IMR-90 (cell line): ENCODE measurements around the gene DPYSL3. TPM values are rescaled to one million over a fixed set of nuclear protein-coding genes. Genes with fewer than 3 reads are reported as not detected.

Experiments
- ATAC-seq: fragments of 200-7000 bp; cut with Tn5 transposase; 2 replicates; pipeline ENCODE4 v1.9.1; 2020; ENCODE audit warnings: low read depth, mild to moderate bottlenecking, moderate library complexity
- BruUV-seq: library from RNA; stranded (reverse); fragments of 400-500 nt; replicated peaks from 2 replicates; lab custom pipeline; 2021; lab: Mats Ljungman, UMichigan
- CTCF ChIA-PET: fragments of 300-600 bp; formaldehyde crosslinking; extraction: SDS; loops from one replicate; lab custom pipeline; 2021; ENCODE audit warnings: antibody characterized with exemption; lab: Yijun Ruan, JAX
- POLR2A ChIA-PET: fragments of 300-600 bp; sonication (Branson Sonifier 250); formaldehyde crosslinking; loops from one replicate; lab custom pipeline; 2022; ENCODE audit warnings: antibody characterized with exemption; ENCODE audit not compliant: unreplicated experiment; lab: Charles Lee
- DNase-seq: peaks from one replicate; pipeline ENCODE4 v3.0.0; 2013
- H2AFZ ChIP-seq: replicated peaks from 2 replicates; pipeline ENCODE3; 2013; ENCODE audit warnings: low read length, mild to moderate bottlenecking; ENCODE audit not compliant: poor library complexity
- H2AK5ac ChIP-seq: 2 replicates; pipeline ENCODE4 v1.6.1; 2013; ENCODE audit warnings: low read depth, low read length, inconsistent platforms
- H2AK9ac ChIP-seq: replicated peaks from 2 replicates; pipeline ENCODE3; 2013; ENCODE audit warnings: mild to moderate bottlenecking, low read depth, low read length, moderate library complexity; ENCODE audit not compliant: poor library complexity
- H2BK120ac ChIP-seq: 2 replicates; pipeline ENCODE4 v1.6.1; 2013; ENCODE audit warnings: low read depth, low read length, inconsistent platforms
- H2BK15ac ChIP-seq: 3 replicates; pipeline ENCODE4 v1.6.1; 2013; ENCODE audit warnings: low read depth, low read length, inconsistent platforms
- H2BK20ac ChIP-seq: 2 replicates; pipeline ENCODE4 v1.6.1; 2013; ENCODE audit warnings: low read depth, mild to moderate bottlenecking, inconsistent platforms, low read length, moderate library complexity
- H2BK5ac ChIP-seq: 2 replicates; pipeline ENCODE4 v1.6.1; 2013; ENCODE audit warnings: mild to moderate bottlenecking, low read depth, low read length, inconsistent platforms; ENCODE audit not compliant: poor library complexity, severe bottlenecking
- H3K14ac ChIP-seq: replicated peaks from 2 replicates; pipeline ENCODE4 v1.6.1; 2013; ENCODE audit warnings: low read depth, low read length, inconsistent platforms
- H3K18ac ChIP-seq: 2 replicates; pipeline ENCODE4 v1.6.1; 2013; ENCODE audit warnings: low read depth, low read length, control low read depth
- H3K23ac ChIP-seq: 2 replicates; pipeline ENCODE4 v1.6.1; 2013; ENCODE audit warnings: low read depth, low read length, inconsistent platforms
- H3K27ac ChIP-seq: 2 replicates; pipeline ENCODE4 v1.5.1; 2013; ENCODE audit warnings: mild to moderate bottlenecking, control low read depth, low read length; ENCODE audit not compliant: insufficient read depth
- H3K27me3 ChIP-seq: 2 replicates; pipeline ENCODE4 v1.6.1; 2013; ENCODE audit warnings: low read length; ENCODE audit not compliant: control insufficient read depth, insufficient read depth
- H3K36me3 ChIP-seq: 2 replicates; pipeline ENCODE4 v1.6.1; 2013; ENCODE audit warnings: low read length, mixed read lengths; ENCODE audit not compliant: control insufficient read depth, insufficient read depth
- H3K4ac ChIP-seq: 2 replicates; pipeline ENCODE4 v1.6.1; 2013; ENCODE audit warnings: low read depth, low read length, inconsistent platforms
- H3K4me1 ChIP-seq: 2 replicates; pipeline ENCODE4 v1.6.1; 2013; ENCODE audit warnings: low read length, mixed read lengths; ENCODE audit not compliant: control insufficient read depth, insufficient read depth
- H3K4me2 ChIP-seq: 2 replicates; pipeline ENCODE4 v1.6.1; 2013; ENCODE audit warnings: low read depth, mild to moderate bottlenecking, control low read depth, low read length, moderate library complexity
- H3K4me3 ChIP-seq: 2 replicates; pipeline ENCODE4 v1.5.1; 2013; ENCODE audit warnings: low read depth, mild to moderate bottlenecking, control low read depth, low read length, moderate library complexity; ENCODE audit not compliant: insufficient read depth
- H3K56ac ChIP-seq: 2 replicates; pipeline ENCODE4 v1.6.1; 2013; ENCODE audit warnings: low read length, inconsistent platforms; ENCODE audit not compliant: insufficient read depth; ENCODE audit errors: extremely low read depth
- H3K79me1 ChIP-seq, 2 experiments: 2 replicates each; pipeline ENCODE4 v1.6.1; 2013; ENCODE audit warnings: low read length in 2 of 2, inconsistent platforms in 1 of 2, low read depth in 1 of 2
- H3K9ac ChIP-seq: 2 replicates; pipeline ENCODE4 v1.6.1; 2013; ENCODE audit warnings: low read depth, low read length, control low read depth
- H3K9me1 ChIP-seq: 2 replicates; pipeline ENCODE4 v1.6.1; 2013; ENCODE audit warnings: low read length, inconsistent platforms; ENCODE audit not compliant: insufficient read depth
- H3K9me3 ChIP-seq: 2 replicates; pipeline ENCODE4 v1.6.1; 2013; ENCODE audit warnings: low read length; ENCODE audit not compliant: control insufficient read depth, insufficient read depth
- H4K20me1 ChIP-seq: 2 replicates; pipeline ENCODE4 v1.6.1; 2013; ENCODE audit warnings: low read length, inconsistent platforms; ENCODE audit not compliant: insufficient read depth
- H4K5ac ChIP-seq: 2 replicates; pipeline ENCODE4 v1.6.1; 2013; ENCODE audit warnings: mild to moderate bottlenecking, low read depth, low read length, control low read depth
- H4K8ac ChIP-seq, 2 experiments: 2 replicates each; pipeline ENCODE4 v1.6.1; 2013; ENCODE audit warnings: low read depth in 2 of 2, low read length in 2 of 2, control low read depth in 1 of 2, inconsistent platforms in 1 of 2
- H4K91ac ChIP-seq: 2 replicates; pipeline ENCODE4 v1.6.1; 2013; ENCODE audit warnings: low read depth, low read length, inconsistent platforms; ENCODE audit not compliant: insufficient read depth
- CEBPB ChIP-seq: IDR thresholded peaks from 2 replicates; pipeline ENCODE4 v1.6.1; 2012; ENCODE audit warnings: low read depth, low read length, improper control_type of control experiment
- CHD1 ChIP-seq: IDR thresholded peaks from 2 replicates; pipeline ENCODE4 v1.6.1; 2012; ENCODE audit warnings: low read depth, low read length, improper control_type of control experiment
- FOS ChIP-seq: fragments of 150-350 bp; IDR thresholded peaks from 2 replicates; pipeline ENCODE4 v1.6.1; 2016; ENCODE audit warnings: low read depth, low read length
- MAZ ChIP-seq: IDR thresholded peaks from 2 replicates; pipeline ENCODE4 v1.6.1; 2012; ENCODE audit warnings: low read depth, mild to moderate bottlenecking, low read length, improper control_type of control experiment, moderate library complexity, borderline replicate concordance
- POLR2A ChIP-seq: IDR thresholded peaks from 2 replicates; pipeline ENCODE4 v1.6.1; 2012; ENCODE audit warnings: mild to moderate bottlenecking, low read depth, low read length
- RAD21 ChIP-seq: IDR thresholded peaks from 2 replicates; pipeline ENCODE4 v1.6.1; 2012; ENCODE audit warnings: low read length, improper control_type of control experiment
- SMC3 ChIP-seq: fragments of 150-350 bp; IDR thresholded peaks from 2 replicates; pipeline ENCODE4 v1.6.1; 2016; ENCODE audit warnings: low read depth, mild to moderate bottlenecking, antibody characterized with exemption, low read length, moderate library complexity
- WGBS, 2 experiments: methylation state at CpG; one replicate each; pipeline versions ENCODE4 v1.1.5 to v1.1.7; 2013; ENCODE audit warnings: missing lambda C conversion rate in 2 of 2; ENCODE audit not compliant: insufficient read length in 1 of 2; ENCODE audit errors: extremely low coverage in 2 of 2; 5-methylcytosine and 5-hydroxymethylcytosine counted together
- dilution Hi-C: fragments of 300-500 bp; cut with HindIII; formaldehyde crosslinking; loops from one replicate; pipeline ENCODE4 v1.14.3; 2018; ENCODE audit warnings: low sequenced_read_pairs; ENCODE audit not compliant: unreplicated experiment
- in situ Hi-C: fragments of 300-500 bp; cut with MboI; formaldehyde crosslinking; loops from 3 replicates; pipeline ENCODE4 v1.14.3; 2019; ENCODE audit warnings: low sequenced_read_pairs, inconsistent platforms, mixed read lengths
- intact Hi-C: fragments of 100-400 bp; cut with micrococcal nuclease; formaldehyde crosslinking; loops from 2 replicates; pipeline ENCODE4 v1.10.0; 2022
- polyA plus RNA-seq, 3 experiments: library from polyadenylated mRNA; depleted of rRNA; stranded (reverse); fragments of >200 nt; gene quantifications; 2 replicates each; pipeline ENCODE4 v1.2.3, GENCODE V29; 2012; ENCODE audit warnings: low replicate concordance in 1 of 3
- total RNA-seq: library from RNA; depleted of rRNA; stranded (reverse); fragments of >200 nt; gene quantifications from 2 replicates; pipeline ENCODE4 v1.2.3, GENCODE V29; 2012
- TF ChIP-seq, protein P1 (sequence below): fragments of 150-350 bp; IDR thresholded peaks from 2 replicates; pipeline ENCODE4 v1.6.1; 2017; ENCODE audit warnings: mild to moderate bottlenecking, antibody characterized with exemption, low read length, low read depth
- TF ChIP-seq, protein P2 (sequence below): fragments of 150-350 bp; IDR thresholded peaks from 2 replicates; pipeline ENCODE4 v1.6.1; 2016; ENCODE audit warnings: low read depth, mild to moderate bottlenecking, low read length, moderate library complexity, borderline replicate concordance

Gene DPYSL3
- total and polyA plus RNA-seq, 2 of the 4 experiments (the other 2 are of a cell fraction), result 50.2 to 60.9 TPM

DNA sequence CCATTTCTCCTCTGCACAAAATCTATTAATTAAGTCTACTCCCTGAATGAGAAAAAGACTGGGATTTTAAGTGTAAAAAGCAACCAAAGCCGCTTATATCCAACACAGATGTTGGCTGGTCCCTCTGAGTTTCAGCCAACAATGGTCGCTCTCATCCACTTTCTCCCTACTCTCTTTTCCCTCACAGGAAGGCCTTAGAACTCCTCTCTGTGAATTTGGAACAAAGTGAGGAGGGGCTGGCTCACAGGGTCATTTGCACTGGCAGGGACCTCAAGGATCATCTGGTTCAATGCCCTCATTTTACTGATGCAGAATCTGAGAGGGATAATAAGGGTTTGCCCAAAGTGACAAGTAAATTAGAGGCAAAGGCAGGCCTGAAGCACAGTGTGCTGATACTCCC, 64.0 kb downstream of the DPYSL3 start:
- Histone ChIP-seq H3K27ac (no peak overlapping the region), H2AK9ac (no peak overlapping the region), H3K18ac (no peak overlapping the region), H3K27me3 (no peaks in the 10 kb centered on the region), H3K9me1 (0 out of 2 replicates have a peak, but pooled peaks cover 4% of the 10 kb centered on the region), H2BK15ac (no peak overlapping the region), H3K14ac (no peak overlapping the region), H3K36me3 (no peaks in the 10 kb centered on the region; the same call in 1 of the 2 replicates), H3K4ac (no peak overlapping the region), H2BK120ac (no peak overlapping the region), H3K23ac (no peak overlapping the region), H2AFZ (no peak overlapping the region), H2BK20ac (no peak overlapping the region), H4K91ac (no peak overlapping the region), H3K56ac (no peak overlapping the region), H3K9me3 (no peaks in the 10 kb centered on the region), H3K79me1 (peaks cover 16 to 36% of the 10 kb centered on the region in 2 experiments), H3K9ac (no peak overlapping the region), H3K4me2 (no peak overlapping the region), H4K5ac (no peak overlapping the region), H2AK5ac (no peak overlapping the region), H4K8ac (no peak overlapping the region), H2BK5ac (no peak overlapping the region), H4K20me1 (peaks cover 9% of the 10 kb centered on the region; the same call in 1 of the 2 replicates), H3K4me3 (no peak overlapping the region), H3K4me1 (peaks cover 4% of the 10 kb centered on the region)
- in situ Hi-C loops, result no loop called here
- ATAC-seq (no peak), DNase-seq (no peak)
- intact Hi-C loops, result no loop called here
- WGBS, 2 experiments, result no CpG with 5 or more reads among the region's 2 CpGs
- POLR2A ChIA-PET, result no interaction called here
- BruUV-seq, result no TSS peak
- dilution Hi-C loops, result no loop called here
- TF ChIP-seq, protein P1, sequence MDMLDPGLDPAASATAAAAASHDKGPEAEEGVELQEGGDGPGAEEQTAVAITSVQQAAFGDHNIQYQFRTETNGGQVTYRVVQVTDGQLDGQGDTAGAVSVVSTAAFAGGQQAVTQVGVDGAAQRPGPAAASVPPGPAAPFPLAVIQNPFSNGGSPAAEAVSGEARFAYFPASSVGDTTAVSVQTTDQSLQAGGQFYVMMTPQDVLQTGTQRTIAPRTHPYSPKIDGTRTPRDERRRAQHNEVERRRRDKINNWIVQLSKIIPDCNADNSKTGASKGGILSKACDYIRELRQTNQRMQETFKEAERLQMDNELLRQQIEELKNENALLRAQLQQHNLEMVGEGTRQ, result no peak
- TF ChIP-seq RAD21 (no peak), FOS (no peak), CHD1 (no peak), SMC3 (no peak), MAZ (no peak), CEBPB (no peak), POLR2A (no peak)
- TF ChIP-seq, protein P2, sequence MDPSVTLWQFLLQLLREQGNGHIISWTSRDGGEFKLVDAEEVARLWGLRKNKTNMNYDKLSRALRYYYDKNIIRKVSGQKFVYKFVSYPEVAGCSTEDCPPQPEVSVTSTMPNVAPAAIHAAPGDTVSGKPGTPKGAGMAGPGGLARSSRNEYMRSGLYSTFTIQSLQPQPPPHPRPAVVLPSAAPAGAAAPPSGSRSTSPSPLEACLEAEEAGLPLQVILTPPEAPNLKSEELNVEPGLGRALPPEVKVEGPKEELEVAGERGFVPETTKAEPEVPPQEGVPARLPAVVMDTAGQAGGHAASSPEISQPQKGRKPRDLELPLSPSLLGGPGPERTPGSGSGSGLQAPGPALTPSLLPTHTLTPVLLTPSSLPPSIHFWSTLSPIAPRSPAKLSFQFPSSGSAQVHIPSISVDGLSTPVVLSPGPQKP, result no peak
- CTCF ChIA-PET, result no interaction called here
